Neural cell (in vitro differentiated cells): ENCODE results near the gene NF1. TPM values are rescaled to one million over a fixed set of nuclear protein-coding genes. Genes with fewer than 3 reads are reported as not detected.

Experiments
- H2AFZ ChIP-seq: fragments of 200-600, 300-800 bp; sonication (generic), shearing (Covaris generic); 2 replicates; pipeline ENCODE4 v1.6.0; 2014; ENCODE audit warnings: low read depth, mild to moderate bottlenecking, antibody characterized with exemption, low read length, moderate library complexity
- H3F3A ChIP-seq: fragments of 200-600 bp; shearing (Covaris generic); 2 replicates; pipeline ENCODE4 v1.6.1; 2016; ENCODE audit warnings: mild to moderate bottlenecking, moderate library complexity, mixed read lengths, antibody characterized with exemption, low read length; ENCODE audit not compliant: insufficient read depth, poor library complexity, severe bottlenecking
- H3K27ac ChIP-seq: fragments of 200-600, 300-800 bp; sonication (generic), shearing (Covaris generic); 2 replicates; pipeline ENCODE4 v1.5.1; 2014; ENCODE audit warnings: mild to moderate bottlenecking, low read length, moderate library complexity
- H3K27me3 ChIP-seq: fragments of 300-800, 200-600 bp; sonication (generic), shearing (Covaris generic); 2 replicates; pipeline ENCODE4 v1.6.0; 2014; ENCODE audit warnings: mild to moderate bottlenecking, low read depth, low read length, moderate library complexity; ENCODE audit not compliant: insufficient read depth
- H3K36me3 ChIP-seq: fragments of 300-800, 200-600 bp; sonication (generic), shearing (Covaris generic); 2 replicates; pipeline ENCODE4 v1.5.1; 2014; ENCODE audit warnings: mild to moderate bottlenecking, antibody characterized with exemption, low read length, moderate library complexity; ENCODE audit not compliant: insufficient read depth
- H3K4me2 ChIP-seq: fragments of 300-800, 200-600 bp; sonication (generic), shearing (Covaris generic); 2 replicates; pipeline ENCODE4 v1.6.0; 2014; ENCODE audit warnings: mild to moderate bottlenecking, low read length
- H3K4me3 ChIP-seq: fragments of 300-800, 200-600 bp; sonication (generic), shearing (Covaris generic); 2 replicates; pipeline ENCODE4 v1.5.1; 2014; ENCODE audit warnings: mild to moderate bottlenecking, low read length, moderate library complexity
- H3K79me2 ChIP-seq: fragments of 200-600 bp; shearing (Covaris generic); replicated peaks from 2 replicates; pipeline ENCODE4 v1.6.0; 2014; ENCODE audit warnings: mild to moderate bottlenecking, low read length, moderate library complexity; ENCODE audit not compliant: insufficient read depth
- H3K9ac ChIP-seq: fragments of 300-800, 200-600 bp; sonication (generic), shearing (Covaris generic); 2 replicates; pipeline ENCODE4 v1.6.1; 2016; ENCODE audit warnings: mild to moderate bottlenecking, low read length, mixed read lengths
- H3K9me2 ChIP-seq: fragments of 200-600 bp; shearing (Covaris generic); 2 replicates; pipeline ENCODE4 v1.6.1; 2016; ENCODE audit warnings: mild to moderate bottlenecking, low read length, mixed read lengths; ENCODE audit not compliant: insufficient read depth
- H3K9me3 ChIP-seq: fragments of 200-600, 300-800 bp; sonication (generic), shearing (Covaris generic); 2 replicates; pipeline ENCODE4 v1.6.1; 2016; ENCODE audit warnings: mild to moderate bottlenecking, mixed run types, low read length, moderate library complexity, mixed read lengths
- H4K20me1 ChIP-seq: fragments of 200-600 bp; shearing (Covaris generic); 2 replicates; pipeline ENCODE4 v1.6.1; 2016; ENCODE audit warnings: mild to moderate bottlenecking, mixed run types; ENCODE audit not compliant: insufficient read depth
- CTCF ChIP-seq: fragments of 450-650 bp; IDR thresholded peaks from 2 replicates; pipeline ENCODE4 v1.5.1; 2014; ENCODE audit warnings: antibody characterized with exemption, mild to moderate bottlenecking, moderate library complexity; ENCODE audit not compliant: poor library complexity, severe bottlenecking
- EP300 ChIP-seq: fragments of 450-650 bp; conservative IDR thresholded peaks from 2 replicates; pipeline ENCODE4 v1.6.1; 2014; ENCODE audit warnings: antibody characterized with exemption, mild to moderate bottlenecking, moderate library complexity; ENCODE audit not compliant: poor library complexity, severe bottlenecking
- EZH2 ChIP-seq: fragments of 200-600, 300-800 bp; shearing (Covaris generic), sonication (generic); IDR thresholded peaks from 2 replicates; pipeline ENCODE4 v1.6.1; 2014; ENCODE audit warnings: antibody characterized with exemption, low read length, borderline replicate concordance, mild to moderate bottlenecking; ENCODE audit not compliant: insufficient read depth, poor library complexity, severe bottlenecking
- MXI1 ChIP-seq: fragments of 450-650 bp; conservative IDR thresholded peaks from 2 replicates; pipeline ENCODE4 v1.6.1; 2014; ENCODE audit warnings: antibody characterized with exemption, mild to moderate bottlenecking; ENCODE audit not compliant: poor library complexity, severe bottlenecking
- POLR2AphosphoS5 ChIP-seq: IDR thresholded peaks from 2 replicates; pipeline ENCODE4 v1.6.1; 2012
- RAD21 ChIP-seq: fragments of 450-650 bp; conservative IDR thresholded peaks from 2 replicates; pipeline ENCODE4 v1.6.1; 2014; ENCODE audit warnings: antibody characterized with exemption, mild to moderate bottlenecking, moderate library complexity
- SMC3 ChIP-seq: fragments of 450-650 bp; conservative IDR thresholded peaks from 2 replicates; pipeline ENCODE4 v1.6.1; 2014; ENCODE audit warnings: antibody characterized with exemption, mild to moderate bottlenecking, moderate library complexity; ENCODE audit not compliant: poor library complexity
- TAF1 ChIP-seq: IDR thresholded peaks from 2 replicates; pipeline ENCODE4 v1.6.1; 2012; ENCODE audit warnings: low read depth
- polyA plus RNA-seq: library from polyadenylated mRNA; depleted of rRNA; stranded (reverse); fragments of >200 nt; gene quantifications from 2 replicates; pipeline ENCODE4 v1.2.3, GENCODE V29; 2014
- TF ChIP-seq, protein P1 (sequence below): IDR thresholded peaks from 2 replicates; pipeline ENCODE4 v1.6.1; 2012; ENCODE audit warnings: borderline replicate concordance

The NF1 gene
- polyA plus RNA-seq, 1 donor from 2014 or later, result 22.4 TPM

DNA sequence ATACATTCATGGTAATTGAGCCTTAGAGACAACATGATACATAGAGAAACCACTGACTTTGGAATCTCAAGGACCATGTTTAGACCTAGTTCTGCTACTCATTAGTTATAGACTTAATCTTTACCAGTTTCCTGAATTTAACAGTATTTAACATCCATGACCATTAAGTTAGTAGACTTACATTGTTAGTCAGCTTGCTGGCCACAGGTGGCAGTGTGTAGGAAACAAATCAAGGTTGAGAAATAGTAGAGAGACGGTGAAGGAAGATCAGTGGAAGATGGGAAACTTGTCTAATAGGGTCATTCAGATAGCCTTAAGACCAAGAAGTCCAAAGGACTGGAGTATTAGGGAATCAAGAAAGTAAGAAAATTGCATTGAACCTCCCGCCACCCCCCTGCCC lies 171.3 kb downstream of the NF1 start:
- Histone ChIP-seq H3K36me3 (peaks cover 20% of the 10 kb centered on the region), H4K20me1 (no peaks in the 10 kb centered on the region), H3K79me2 (no peaks in the 10 kb centered on the region), H3K9me3 (no peaks in the 10 kb centered on the region), H3K9ac (no peak overlapping the region), H3K4me3 (no peak overlapping the region), H3F3A (no peaks in the 10 kb centered on the region), H3K4me2 (no peak overlapping the region), H3K27ac (no peak overlapping the region), H2AFZ (no peak overlapping the region), H3K27me3 (no peaks in the 10 kb centered on the region), H3K9me2 (no peaks in the 10 kb centered on the region)
- TF ChIP-seq EP300, result no peak
- TF ChIP-seq, protein P1, sequence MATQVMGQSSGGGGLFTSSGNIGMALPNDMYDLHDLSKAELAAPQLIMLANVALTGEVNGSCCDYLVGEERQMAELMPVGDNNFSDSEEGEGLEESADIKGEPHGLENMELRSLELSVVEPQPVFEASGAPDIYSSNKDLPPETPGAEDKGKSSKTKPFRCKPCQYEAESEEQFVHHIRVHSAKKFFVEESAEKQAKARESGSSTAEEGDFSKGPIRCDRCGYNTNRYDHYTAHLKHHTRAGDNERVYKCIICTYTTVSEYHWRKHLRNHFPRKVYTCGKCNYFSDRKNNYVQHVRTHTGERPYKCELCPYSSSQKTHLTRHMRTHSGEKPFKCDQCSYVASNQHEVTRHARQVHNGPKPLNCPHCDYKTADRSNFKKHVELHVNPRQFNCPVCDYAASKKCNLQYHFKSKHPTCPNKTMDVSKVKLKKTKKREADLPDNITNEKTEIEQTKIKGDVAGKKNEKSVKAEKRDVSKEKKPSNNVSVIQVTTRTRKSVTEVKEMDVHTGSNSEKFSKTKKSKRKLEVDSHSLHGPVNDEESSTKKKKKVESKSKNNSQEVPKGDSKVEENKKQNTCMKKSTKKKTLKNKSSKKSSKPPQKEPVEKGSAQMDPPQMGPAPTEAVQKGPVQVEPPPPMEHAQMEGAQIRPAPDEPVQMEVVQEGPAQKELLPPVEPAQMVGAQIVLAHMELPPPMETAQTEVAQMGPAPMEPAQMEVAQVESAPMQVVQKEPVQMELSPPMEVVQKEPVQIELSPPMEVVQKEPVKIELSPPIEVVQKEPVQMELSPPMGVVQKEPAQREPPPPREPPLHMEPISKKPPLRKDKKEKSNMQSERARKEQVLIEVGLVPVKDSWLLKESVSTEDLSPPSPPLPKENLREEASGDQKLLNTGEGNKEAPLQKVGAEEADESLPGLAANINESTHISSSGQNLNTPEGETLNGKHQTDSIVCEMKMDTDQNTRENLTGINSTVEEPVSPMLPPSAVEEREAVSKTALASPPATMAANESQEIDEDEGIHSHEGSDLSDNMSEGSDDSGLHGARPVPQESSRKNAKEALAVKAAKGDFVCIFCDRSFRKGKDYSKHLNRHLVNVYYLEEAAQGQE, result no peak
- TF ChIP-seq TAF1, result no peak
- no peak for TF ChIP-seq POLR2AphosphoS5
- TF ChIP-seq CTCF, result no peak
- no peak for TF ChIP-seq MXI1
- TF ChIP-seq SMC3, result no peak
- TF ChIP-seq EZH2, result no peak
- no peak for TF ChIP-seq RAD21

DNA sequence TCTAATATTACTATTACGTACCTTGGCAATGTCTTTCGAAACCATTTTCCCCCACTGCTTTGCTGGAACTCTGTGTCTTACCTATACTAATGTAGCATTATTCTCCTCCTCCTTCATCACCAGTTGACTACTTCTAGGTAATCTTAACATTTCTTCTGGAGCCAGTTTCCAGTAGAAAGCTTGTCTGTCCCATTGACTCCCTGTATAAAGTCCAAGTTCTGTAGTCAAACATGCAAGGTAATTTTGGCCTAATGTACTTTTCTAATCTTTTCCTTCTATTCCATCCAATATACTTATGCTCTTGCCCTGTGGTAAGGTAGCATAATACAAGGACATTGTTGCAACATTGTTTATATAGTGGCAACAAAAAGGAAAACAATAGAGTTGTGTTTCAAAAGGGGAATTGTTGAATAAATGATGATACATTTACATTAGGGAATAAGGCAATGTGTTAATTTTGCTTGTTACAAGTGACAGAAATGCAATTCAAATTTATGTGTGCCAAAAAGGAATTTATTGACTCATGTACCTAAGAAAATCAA lies 174.3 kb downstream of the NF1 start:
- H3K9ac ChIP-seq, result no peak overlapping the region
- H3K4me3 ChIP-seq, result no peak overlapping the region
- H3K27me3 ChIP-seq, result no peaks in the 10 kb centered on the region
- TF ChIP-seq SMC3 (no peak), TAF1 (no peak), RAD21 (no peak), EP300 (no peak), EZH2 (no peak), POLR2AphosphoS5 (no peak), CTCF (no peak), MXI1 (no peak)
- TF ChIP-seq, protein P1, result no peak
- no peaks in the 10 kb centered on the region for H4K20me1 ChIP-seq
- H3K4me2 ChIP-seq, result no peak overlapping the region
- H3K9me3 ChIP-seq, result no peaks in the 10 kb centered on the region
- H3K9me2 ChIP-seq, result no peaks in the 10 kb centered on the region
- no peak overlapping the region for H3K27ac ChIP-seq
- H3K36me3 ChIP-seq, result peaks cover 28% of the 10 kb centered on the region
- no peaks in the 10 kb centered on the region for H3K79me2 ChIP-seq
- H3F3A ChIP-seq, result no peaks in the 10 kb centered on the region
- no peak overlapping the region for H2AFZ ChIP-seq
